CD4-positive, CD25-positive, alpha-beta regulatory T cell (primary cell): ENCODE measurements around the gene ASXL3. TPM values are rescaled to one million over a fixed set of nuclear protein-coding genes. Genes with fewer than 3 reads are reported as not detected.
A peak's percentile ranks its signal among the peaks of the same experiment; 100 is the strongest.

Experiments
- ATAC-seq, 2 donors: fragments of 150-1000 bp; cut with Tn5 transposase; one replicate each; pipeline ENCODE4 v1.10.0; 2021; ENCODE audit warnings: low read depth in 2 of 2, moderate number of reproducible peaks in 2 of 2, moderate library complexity in 1 of 2
- DNase-seq, 3 donors: peaks; one replicate each; pipeline versions ENCODE4 v3.0.0 to v3.0.0-alpha.2; 2012 to 2022; ENCODE audit warnings: mixed read lengths in 1 of 3
- H3K27ac ChIP-seq: one replicate; pipeline ENCODE4 v1.7.0; 2013; ENCODE audit warnings: mild to moderate bottlenecking, low read length; ENCODE audit not compliant: insufficient read depth, poor library complexity, severe bottlenecking
- H3K27me3 ChIP-seq: one replicate; pipeline ENCODE4 v1.7.0; 2013; ENCODE audit warnings: low read length; ENCODE audit not compliant: control insufficient read depth, insufficient read depth
- H3K36me3 ChIP-seq: one replicate; pipeline ENCODE4 v1.7.0; 2013; ENCODE audit warnings: mild to moderate bottlenecking, low read length, moderate library complexity; ENCODE audit not compliant: control insufficient read depth, insufficient read depth
- H3K4me1 ChIP-seq: 2 replicates; pipeline ENCODE4 v1.7.0; 2013; ENCODE audit warnings: mild to moderate bottlenecking, low read length; ENCODE audit not compliant: insufficient read depth, control insufficient read depth, poor library complexity, severe bottlenecking
- H3K4me3 ChIP-seq: one replicate; pipeline ENCODE4 v1.7.0; 2013; ENCODE audit warnings: low read depth, mild to moderate bottlenecking, low read length, moderate library complexity
- H3K9me3 ChIP-seq, 2 experiments: 1 replicate in 1 of 2; 2 replicates in 1 of 2; pipeline ENCODE4 v1.7.0; 2013; ENCODE audit warnings: low read length in 2 of 2, mild to moderate bottlenecking in 1 of 2, moderate library complexity in 1 of 2; ENCODE audit not compliant: control insufficient read depth in 2 of 2
- H3K27ac Mint-ChIP-seq, 3 donors: one replicate each; pipeline ENCODE4 v1.8.0; 2020 to 2022; ENCODE audit warnings: mild to moderate bottlenecking in 3 of 3, mixed read lengths in 3 of 3, moderate library complexity in 2 of 3
- H3K27me3 Mint-ChIP-seq: one replicate; pipeline ENCODE4 v1.8.0; 2022; ENCODE audit warnings: mild to moderate bottlenecking, mixed read lengths
- H3K36me3 Mint-ChIP-seq: one replicate; pipeline ENCODE4 v1.8.0; 2020; ENCODE audit warnings: mixed read lengths
- H3K4me1 Mint-ChIP-seq, 4 donors: one replicate each; pipeline ENCODE4 v1.8.0; 2020 to 2022; ENCODE audit warnings: mixed read lengths in 4 of 4, mild to moderate bottlenecking in 1 of 4
- H3K4me3 Mint-ChIP-seq, 4 donors: one replicate each; pipeline ENCODE4 v1.8.0; 2020 to 2022; ENCODE audit warnings: mild to moderate bottlenecking in 4 of 4, mixed read lengths in 4 of 4, moderate library complexity in 3 of 4
- H3K9me3 Mint-ChIP-seq, 7 donors: one replicate each; pipeline ENCODE4 v1.8.0; 2020 to 2022; ENCODE audit warnings: mixed read lengths in 7 of 7, mild to moderate bottlenecking in 3 of 7, moderate library complexity in 2 of 7
- polyA plus RNA-seq, 4 donors: library from polyadenylated mRNA; unstranded; fragments of 300-500 nt; fragmentation: Illumina TruSeq; gene quantifications; one replicate each; pipeline ENCODE4 v1.2.3, GENCODE V29; 2021
- total RNA-seq: library from RNA; stranded (reverse); gene quantifications from one replicate; pipeline ENCODE4 v1.2.3, GENCODE V29; 2022

The ASXL3 gene
- total and polyA plus RNA-seq, 5 donors from 2014 or later, result not detected

DNA sequence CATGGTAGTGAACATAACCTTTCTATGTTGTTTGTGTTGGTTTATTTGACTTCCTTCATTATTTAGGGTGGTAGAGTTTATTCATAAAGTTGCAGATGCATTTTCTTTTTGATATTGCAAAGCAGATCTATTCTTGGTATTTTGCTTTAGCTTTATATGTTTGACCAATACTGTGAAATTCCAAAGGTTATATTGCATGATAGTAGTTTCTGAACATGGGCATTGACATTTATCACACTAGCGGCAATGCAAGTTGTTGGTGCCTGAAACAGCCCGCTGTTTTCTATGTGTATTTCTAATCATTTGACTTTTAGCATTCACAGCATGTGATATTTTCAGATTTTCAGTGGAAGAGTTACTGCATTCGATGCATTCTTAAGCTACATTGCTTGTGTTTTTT lies 87.2 kb downstream of the ASXL3 start:
- DNase-seq (no peak), ATAC-seq (no peak)
- Histone ChIP-seq H3K4me3 (no peak overlapping the region), H3K27ac (no peak overlapping the region), H3K9me3 (no peaks in the 10 kb centered on the region), H3K27me3 (no peaks in the 10 kb centered on the region), H3K36me3 (no peaks in the 10 kb centered on the region), H3K4me1 (no peaks in the 10 kb centered on the region)
- no peak overlapping the region for H3K4me3 Mint-ChIP-seq
- peaks cover 0 to 13% (median 3%) of the 10 kb centered on the region in 7 donors for H3K9me3 Mint-ChIP-seq
- H3K4me1 Mint-ChIP-seq, result no peaks in the 10 kb centered on the region
- no peak overlapping the region for H3K27ac Mint-ChIP-seq
- no peaks in the 10 kb centered on the region for H3K36me3 Mint-ChIP-seq
- no peaks in the 10 kb centered on the region for H3K27me3 Mint-ChIP-seq

DNA sequence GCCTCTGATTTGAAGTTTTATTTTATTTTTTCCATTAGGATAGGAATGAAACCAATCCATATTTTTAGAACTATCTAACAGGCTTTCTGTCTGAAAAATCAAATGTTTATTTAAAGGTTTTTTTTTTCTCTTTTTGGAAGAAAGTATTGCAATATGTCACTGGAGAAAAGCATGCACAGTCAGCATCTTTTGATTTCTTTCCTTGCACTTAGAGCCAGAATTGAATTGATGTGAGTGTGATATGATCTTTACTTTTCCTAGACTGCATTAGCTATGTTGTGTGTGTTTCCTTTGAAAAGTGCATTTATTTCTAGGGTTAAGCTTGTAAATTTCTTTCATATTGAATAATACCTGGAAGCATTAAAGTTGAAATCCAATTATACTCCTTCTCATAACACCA lies 87.6 kb downstream of the ASXL3 start:
- no peaks in the 10 kb centered on the region for H3K4me1 ChIP-seq
- no peaks in the 10 kb centered on the region for H3K9me3 ChIP-seq
- Mint-ChIP-seq H3K36me3 (no peaks in the 10 kb centered on the region), H3K4me1 (no peaks in the 10 kb centered on the region), H3K9me3 (peaks cover 0 to 13% (median 3%) of the 10 kb centered on the region in 7 donors), H3K4me3 (no peak overlapping the region), H3K27me3 (no peaks in the 10 kb centered on the region), H3K27ac (no peak overlapping the region)
- no peak for ATAC-seq
- DNase-seq, result no peak
- no peaks in the 10 kb centered on the region for H3K27me3 ChIP-seq
- H3K27ac ChIP-seq, result no peak overlapping the region
- no peak overlapping the region for H3K4me3 ChIP-seq
- no peaks in the 10 kb centered on the region for H3K36me3 ChIP-seq

DNA sequence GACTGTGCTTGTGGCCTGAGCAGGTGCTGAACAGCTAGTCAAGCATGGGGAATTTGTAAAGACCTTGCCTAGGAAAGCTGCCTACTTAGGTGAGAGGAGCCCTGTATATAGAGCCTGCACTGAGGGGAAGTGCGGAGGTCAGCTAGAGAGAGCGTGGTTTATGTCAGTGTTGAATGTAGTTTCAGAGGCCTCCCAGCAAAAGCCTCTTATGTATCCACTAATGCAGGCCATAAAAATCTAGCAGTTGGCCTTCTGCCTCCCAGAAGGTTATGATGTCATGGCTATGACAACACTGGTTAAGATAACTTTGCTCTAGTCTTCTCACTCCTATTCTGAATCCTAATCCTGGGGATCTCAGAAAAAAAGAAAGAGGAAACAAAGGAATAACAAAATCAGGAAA lies 88.9 kb downstream of the ASXL3 start:
- no peaks in the 10 kb centered on the region for H3K27me3 Mint-ChIP-seq
- no peaks in the 10 kb centered on the region for H3K4me1 ChIP-seq
- DNase-seq, result no peak
- no peaks in the 10 kb centered on the region for H3K4me1 Mint-ChIP-seq
- H3K4me3 ChIP-seq, result no peak overlapping the region
- no peaks in the 10 kb centered on the region for H3K27me3 ChIP-seq
- no peak overlapping the region for H3K27ac ChIP-seq
- ATAC-seq, result no peak
- H3K27ac Mint-ChIP-seq, result no peak overlapping the region
- peaks cover 0 to 11% (median 4%) of the 10 kb centered on the region in 7 donors for H3K9me3 Mint-ChIP-seq
- H3K4me3 Mint-ChIP-seq, result no peak overlapping the region
- H3K9me3 ChIP-seq, result no peaks in the 10 kb centered on the region
- H3K36me3 Mint-ChIP-seq, result no peaks in the 10 kb centered on the region
- H3K36me3 ChIP-seq, result no peaks in the 10 kb centered on the region

DNA sequence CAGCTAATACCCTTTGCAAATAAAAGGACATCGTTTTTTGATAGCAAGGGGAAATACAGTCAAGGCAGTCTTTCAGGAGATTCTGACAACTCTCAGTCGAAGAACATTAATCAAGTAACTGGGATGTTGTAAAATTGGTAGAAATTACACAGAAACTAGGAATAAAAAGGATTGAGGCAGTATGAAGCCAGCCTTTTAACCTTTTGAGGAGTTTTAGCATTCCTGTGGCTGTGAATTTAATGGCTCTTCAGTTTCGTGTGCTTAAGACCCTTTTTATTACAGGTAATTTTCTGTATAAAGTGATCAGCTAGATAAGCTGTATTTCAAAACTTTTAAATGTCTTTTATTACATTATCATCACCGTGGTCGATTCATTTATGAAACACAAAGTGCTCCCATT lies 91.6 kb downstream of the ASXL3 start:
- H3K27me3 Mint-ChIP-seq, result no peaks in the 10 kb centered on the region
- H3K4me1 ChIP-seq, result no peaks in the 10 kb centered on the region
- H3K27me3 ChIP-seq, result no peaks in the 10 kb centered on the region

DNA sequence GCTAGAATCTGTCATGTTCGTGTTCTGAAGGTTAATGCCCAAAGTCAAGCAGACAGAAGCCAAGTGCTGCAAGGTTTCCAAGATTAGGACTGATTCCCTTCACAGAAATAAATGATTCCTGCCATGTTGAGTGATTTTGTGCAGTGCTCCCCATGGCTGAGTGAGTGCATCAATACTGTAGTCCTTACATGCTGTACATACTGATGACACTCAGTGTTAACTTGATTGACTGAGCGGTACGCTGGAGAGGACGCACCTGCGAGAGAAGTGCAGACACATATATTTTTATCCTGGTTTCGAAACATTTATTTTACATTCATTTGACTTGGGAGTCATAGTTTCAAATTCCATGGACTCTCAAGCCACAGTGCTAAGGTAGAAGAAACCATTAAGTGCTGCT lies 92.0 kb downstream of the ASXL3 start:
- Mint-ChIP-seq H3K27me3 (no peaks in the 10 kb centered on the region), H3K4me3 (no peak overlapping the region), H3K27ac (no peak overlapping the region), H3K36me3 (no peaks in the 10 kb centered on the region), H3K9me3 (peaks cover 4 to 22% (median 6%) of the 10 kb centered on the region in 7 donors), H3K4me1 (no peaks in the 10 kb centered on the region)
- ATAC-seq (no peak), DNase-seq (no peak)
- no peaks in the 10 kb centered on the region for H3K27me3 ChIP-seq
- H3K4me1 ChIP-seq, result no peaks in the 10 kb centered on the region
- H3K9me3 ChIP-seq, result peaks cover 2% of the 10 kb centered on the region in 2 experiments
- H3K4me3 ChIP-seq, result no peak overlapping the region
- H3K36me3 ChIP-seq, result no peaks in the 10 kb centered on the region
- no peak overlapping the region for H3K27ac ChIP-seq

More for the DNA sequence above, 91.6 kb downstream of the ASXL3 start:
- H3K9me3 Mint-ChIP-seq, result peaks cover 4 to 20% (median 4%) of the 10 kb centered on the region in 7 donors
- no peaks in the 10 kb centered on the region for H3K4me1 Mint-ChIP-seq
- Histone ChIP-seq H3K36me3 (no peaks in the 10 kb centered on the region), H3K9me3 (peaks cover 0 to 2% of the 10 kb centered on the region in 2 experiments), H3K27ac (no peak overlapping the region), H3K4me3 (no peak overlapping the region)
- no peak overlapping the region for H3K4me3 Mint-ChIP-seq
- ATAC-seq (no peak), DNase-seq (no peak)
- no peaks in the 10 kb centered on the region for H3K36me3 Mint-ChIP-seq
- H3K27ac Mint-ChIP-seq, result no peak overlapping the region

DNA sequence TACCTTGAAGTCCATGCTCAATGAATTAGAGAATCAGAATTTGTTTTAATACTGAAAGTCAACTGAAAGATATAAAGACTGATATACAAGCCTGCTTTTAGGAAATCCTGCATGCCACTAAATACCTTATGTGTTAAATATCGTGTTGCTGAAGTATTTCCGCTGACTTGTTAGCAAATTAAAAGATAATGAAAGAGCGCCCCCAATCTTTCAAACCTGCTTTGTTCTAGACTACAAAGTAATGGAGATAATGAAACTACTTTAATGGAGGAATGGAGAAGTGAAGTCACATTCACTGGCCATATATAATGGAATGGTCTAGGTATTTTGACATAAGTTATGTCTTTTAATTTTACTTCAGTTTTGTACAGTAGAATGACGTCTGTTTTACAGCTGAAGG lies 95.7 kb downstream of the ASXL3 start:
- no peaks in the 10 kb centered on the region for H3K4me1 Mint-ChIP-seq
- ATAC-seq, result no peak
- H3K27me3 ChIP-seq, result no peaks in the 10 kb centered on the region
- no peak overlapping the region for H3K27ac Mint-ChIP-seq
- no peaks in the 10 kb centered on the region for H3K36me3 Mint-ChIP-seq
- H3K27me3 Mint-ChIP-seq, result no peaks in the 10 kb centered on the region
- H3K4me3 Mint-ChIP-seq, result peak overlapping the region in 1 of 4 donors; percentile 54
- peaks cover 4 to 32% (median 9%) of the 10 kb centered on the region in 7 donors for H3K9me3 Mint-ChIP-seq
- no peak for DNase-seq
- peaks cover 2 to 4% of the 10 kb centered on the region in 2 experiments for H3K9me3 ChIP-seq
- no peaks in the 10 kb centered on the region for H3K4me1 ChIP-seq
- no peak overlapping the region for H3K27ac ChIP-seq
- H3K4me3 ChIP-seq, result no peak overlapping the region
- no peaks in the 10 kb centered on the region for H3K36me3 ChIP-seq

DNA sequence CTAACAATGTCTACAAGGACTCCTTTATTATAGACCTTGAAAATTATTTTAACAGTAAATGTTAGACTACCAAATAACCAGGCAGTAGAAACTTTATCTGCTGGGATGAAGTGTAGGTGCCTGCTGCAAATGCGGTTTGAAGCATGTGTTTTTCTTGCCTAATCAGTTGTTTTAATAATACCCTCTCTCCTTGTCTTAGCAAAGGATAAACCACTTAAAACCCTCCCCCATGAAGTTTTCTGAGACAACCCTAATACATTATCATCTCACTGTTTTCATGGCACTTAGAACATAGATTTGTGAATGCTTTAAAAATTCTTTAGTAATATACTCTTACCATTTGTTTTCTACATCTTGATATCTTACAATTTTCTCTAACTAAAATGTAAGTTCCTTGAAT lies 98.6 kb downstream of the ASXL3 start:
- H3K27ac Mint-ChIP-seq, result no peak overlapping the region
- H3K9me3 Mint-ChIP-seq, result peaks cover 4 to 30% (median 6%) of the 10 kb centered on the region in 7 donors
- H3K36me3 Mint-ChIP-seq, result no peaks in the 10 kb centered on the region
- H3K36me3 ChIP-seq, result no peaks in the 10 kb centered on the region
- H3K27me3 Mint-ChIP-seq, result no peaks in the 10 kb centered on the region
- ATAC-seq, result no peak
- H3K4me1 Mint-ChIP-seq, result no peaks in the 10 kb centered on the region
- H3K4me3 ChIP-seq, result no peak overlapping the region
- no peak overlapping the region for H3K4me3 Mint-ChIP-seq
- peaks cover 2 to 4% of the 10 kb centered on the region in 2 experiments for H3K9me3 ChIP-seq
- no peaks in the 10 kb centered on the region for H3K4me1 ChIP-seq
- H3K27me3 ChIP-seq, result no peaks in the 10 kb centered on the region
- DNase-seq, result no peak
- H3K27ac ChIP-seq, result no peak overlapping the region

DNA sequence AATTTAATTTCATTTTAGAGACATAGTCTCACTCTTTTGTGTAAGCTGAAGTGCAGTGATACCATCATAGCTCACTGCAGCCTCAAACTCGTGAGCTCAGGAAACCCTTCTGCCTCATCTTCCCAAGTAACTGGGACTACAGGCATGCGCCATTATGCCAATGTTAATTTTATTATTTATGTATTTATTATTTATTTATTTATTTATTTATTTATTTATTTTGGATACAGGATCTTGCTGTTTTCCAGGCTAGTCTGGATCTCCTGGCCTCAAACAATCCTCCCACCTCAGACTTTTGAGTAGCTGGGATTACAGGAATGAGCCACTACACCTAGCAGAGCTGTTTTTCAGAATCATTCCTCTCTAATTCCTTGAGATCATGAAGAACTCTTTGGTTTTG lies 99.9 kb downstream of the ASXL3 start:
- H3K9me3 ChIP-seq, result peaks cover 2 to 4% of the 10 kb centered on the region in 2 experiments
- H3K27ac ChIP-seq, result no peak overlapping the region
- H3K4me1 ChIP-seq, result no peaks in the 10 kb centered on the region
- H3K36me3 ChIP-seq, result no peaks in the 10 kb centered on the region
- H3K4me3 ChIP-seq, result no peak overlapping the region
- Mint-ChIP-seq H3K4me3 (no peak overlapping the region), H3K27me3 (no peaks in the 10 kb centered on the region), H3K4me1 (no peaks in the 10 kb centered on the region), H3K9me3 (peaks cover 4 to 30% (median 9%) of the 10 kb centered on the region in 7 donors), H3K36me3 (no peaks in the 10 kb centered on the region), H3K27ac (no peak overlapping the region)
- H3K27me3 ChIP-seq, result no peaks in the 10 kb centered on the region
- no peak for DNase-seq
- ATAC-seq, result no peak
